Neutrophil (primary cell): ENCODE results near the gene CCDC187.

ENCODE experiments used
- H3K27ac ChIP-seq: fragments of 200-600 bp; sonication (generic); 2 replicates; pipeline ENCODE4 v1.5.1; 2016; ENCODE audit warnings: mild to moderate bottlenecking, moderate library complexity
- H3K27me3 ChIP-seq: fragments of 200-600 bp; sonication (generic); 2 replicates; pipeline ENCODE4 v1.6.0; 2016; ENCODE audit warnings: mild to moderate bottlenecking
- H3K36me3 ChIP-seq: fragments of 200-600 bp; sonication (generic); 2 replicates; pipeline ENCODE4 v1.5.1; 2017
- H3K4me1 ChIP-seq, 2 experiments: fragments of 200-600 bp in 1 of 2; sonication (generic) in 1 of 2; 1 replicate in 1 of 2; 2 replicates in 1 of 2; pipeline versions ENCODE4 v1.5.1 to v1.6.1; 2013 to 2016; ENCODE audit warnings: low read depth in 1 of 2, low read length in 1 of 2, mild to moderate bottlenecking in 1 of 2, moderate library complexity in 1 of 2; ENCODE audit not compliant: control insufficient read depth in 1 of 2, insufficient read depth in 1 of 2
- H3K4me3 ChIP-seq, 2 experiments: fragments of 200-600 bp in 1 of 2; sonication (generic) in 1 of 2; 1 replicate in 1 of 2; 2 replicates in 1 of 2; pipeline ENCODE4 v1.5.1; 2013 to 2016; ENCODE audit warnings: low read depth in 1 of 2, low read length in 1 of 2, mild to moderate bottlenecking in 1 of 2, moderate library complexity in 1 of 2
- H3K9me3 ChIP-seq: fragments of 200-600 bp; sonication (generic); 2 replicates; pipeline ENCODE4 v1.5.1; 2016
- TF ChIP-seq, protein P1 (sequence below): fragments of 200-600 bp; sonication (generic); IDR thresholded peaks from 2 replicates; pipeline ENCODE4 v1.5.1; 2016; ENCODE audit warnings: antibody characterized with exemption

The CCDC187 gene

DNA sequence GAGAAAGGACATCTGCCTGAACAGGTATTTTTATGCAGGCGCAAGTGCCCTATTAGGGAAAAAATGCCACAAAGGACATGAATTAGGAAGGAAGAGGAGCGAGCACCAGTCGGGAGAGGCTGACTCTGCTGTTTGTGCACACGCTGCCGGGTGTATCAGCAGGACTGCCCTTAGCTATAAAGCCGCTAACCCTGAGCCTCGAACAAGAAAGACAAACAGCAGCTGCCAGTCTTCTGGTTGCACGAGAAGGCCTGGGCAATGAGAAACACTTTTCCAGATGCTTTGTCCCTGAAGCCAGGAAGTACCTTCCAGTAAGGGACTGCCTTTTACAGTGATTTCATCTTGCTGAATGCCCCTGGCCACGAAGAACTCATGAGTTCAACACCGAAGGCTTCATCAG, 70.9 kb downstream of the CCDC187 start:
- no peaks in the 10 kb centered on the region for H3K9me3 ChIP-seq
- no peaks in the 10 kb centered on the region for H3K27me3 ChIP-seq
- peaks cover 20 to 21% of the 10 kb centered on the region in 2 experiments for H3K4me1 ChIP-seq
- no peak overlapping the region for H3K27ac ChIP-seq
- no peaks in the 10 kb centered on the region for H3K36me3 ChIP-seq
- TF ChIP-seq, protein P1, sequence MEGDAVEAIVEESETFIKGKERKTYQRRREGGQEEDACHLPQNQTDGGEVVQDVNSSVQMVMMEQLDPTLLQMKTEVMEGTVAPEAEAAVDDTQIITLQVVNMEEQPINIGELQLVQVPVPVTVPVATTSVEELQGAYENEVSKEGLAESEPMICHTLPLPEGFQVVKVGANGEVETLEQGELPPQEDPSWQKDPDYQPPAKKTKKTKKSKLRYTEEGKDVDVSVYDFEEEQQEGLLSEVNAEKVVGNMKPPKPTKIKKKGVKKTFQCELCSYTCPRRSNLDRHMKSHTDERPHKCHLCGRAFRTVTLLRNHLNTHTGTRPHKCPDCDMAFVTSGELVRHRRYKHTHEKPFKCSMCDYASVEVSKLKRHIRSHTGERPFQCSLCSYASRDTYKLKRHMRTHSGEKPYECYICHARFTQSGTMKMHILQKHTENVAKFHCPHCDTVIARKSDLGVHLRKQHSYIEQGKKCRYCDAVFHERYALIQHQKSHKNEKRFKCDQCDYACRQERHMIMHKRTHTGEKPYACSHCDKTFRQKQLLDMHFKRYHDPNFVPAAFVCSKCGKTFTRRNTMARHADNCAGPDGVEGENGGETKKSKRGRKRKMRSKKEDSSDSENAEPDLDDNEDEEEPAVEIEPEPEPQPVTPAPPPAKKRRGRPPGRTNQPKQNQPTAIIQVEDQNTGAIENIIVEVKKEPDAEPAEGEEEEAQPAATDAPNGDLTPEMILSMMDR, result no peak
- H3K4me3 ChIP-seq, result no peak overlapping the region

DNA sequence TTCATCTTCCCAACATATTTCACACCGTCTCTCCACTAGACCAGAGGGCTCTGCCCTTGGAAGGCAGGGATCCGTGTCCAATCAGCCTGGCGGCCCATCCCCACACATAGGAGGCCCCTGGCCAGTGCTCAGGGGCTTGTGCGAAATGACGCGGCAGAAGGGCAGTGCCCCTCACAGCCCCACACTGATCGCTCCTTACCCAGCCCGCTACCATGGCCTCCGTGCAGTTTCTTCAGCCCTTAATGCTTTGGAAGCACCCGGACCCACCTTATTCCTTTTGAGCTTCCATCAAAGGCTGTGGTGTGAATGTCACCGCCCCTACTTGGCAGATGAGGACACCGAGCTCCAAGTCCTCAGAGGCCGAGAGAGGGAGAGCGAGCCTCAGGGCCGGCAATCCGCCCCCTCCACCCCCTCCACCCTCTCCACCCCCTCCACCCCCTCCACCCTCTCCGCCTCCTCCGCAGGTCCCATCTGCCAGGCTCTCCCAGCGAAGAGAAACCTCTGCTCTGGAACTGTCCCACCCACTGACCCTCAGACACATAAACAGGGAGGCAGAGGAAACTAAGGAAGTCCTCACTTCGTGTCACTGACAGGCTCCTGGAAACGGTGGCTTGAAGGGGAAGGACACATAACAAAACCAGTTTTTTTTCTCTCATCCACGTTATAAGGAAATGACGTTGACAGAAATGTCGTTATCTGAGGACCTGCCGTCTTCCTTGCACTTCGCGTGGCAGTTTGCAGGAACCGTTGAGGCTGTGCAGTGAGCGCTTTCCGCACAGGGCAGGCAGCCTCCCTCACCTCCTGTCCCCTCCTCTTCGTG, 72.2 kb downstream of the CCDC187 start:
- TF ChIP-seq, protein P1, result no peak
- Histone ChIP-seq H3K4me3 (peak overlapping the region; percentile 42 to 51), H3K4me1 (peaks cover 18 to 20% of the 10 kb centered on the region in 2 experiments), H3K9me3 (no peaks in the 10 kb centered on the region), H3K27ac (peak overlapping the region; percentile 77), H3K36me3 (no peaks in the 10 kb centered on the region), H3K27me3 (no peaks in the 10 kb centered on the region)

GRCh38 chr9:136230773-136231172, 73.1 kb downstream of the CCDC187 start:
- H3K27ac ChIP-seq, result no peak overlapping the region
- H3K36me3 ChIP-seq, result no peaks in the 10 kb centered on the region
- no peaks in the 10 kb centered on the region for H3K9me3 ChIP-seq
- H3K27me3 ChIP-seq, result no peaks in the 10 kb centered on the region
- H3K4me1 ChIP-seq, result peaks cover 23 to 24% of the 10 kb centered on the region in 2 experiments
- TF ChIP-seq, protein P1, result no peak
- H3K4me3 ChIP-seq, result no peak overlapping the region

DNA sequence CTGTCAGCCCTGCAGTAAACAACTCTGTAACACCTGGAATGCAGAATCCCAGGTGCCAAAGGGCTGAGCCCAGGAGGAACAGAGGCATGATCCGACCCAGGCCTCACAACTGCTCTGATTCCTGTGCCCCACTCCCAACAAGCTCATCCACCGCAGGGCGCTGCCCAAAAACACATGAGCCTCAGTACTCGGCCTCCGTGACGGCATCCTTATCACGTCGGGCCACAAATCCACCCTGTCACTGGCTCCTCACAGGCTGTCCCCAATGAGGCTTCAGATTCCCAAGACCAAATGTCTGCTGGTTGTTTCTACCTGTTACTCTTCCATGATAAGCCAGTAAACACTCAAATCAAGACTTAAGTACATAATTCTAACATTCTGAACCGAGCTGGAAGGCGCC, 73.5 kb downstream of the CCDC187 start:
- H3K9me3 ChIP-seq, result no peaks in the 10 kb centered on the region
- H3K4me3 ChIP-seq, result no peak overlapping the region
- H3K36me3 ChIP-seq, result no peaks in the 10 kb centered on the region
- peaks cover 27 to 28% of the 10 kb centered on the region in 2 experiments for H3K4me1 ChIP-seq
- TF ChIP-seq, protein P1, result no peak
- H3K27me3 ChIP-seq, result no peaks in the 10 kb centered on the region
- H3K27ac ChIP-seq, result no peak overlapping the region

- Histone ChIP-seq H3K36me3 (no peaks in the 10 kb centered on the region), H3K4me1 (peaks cover 37 to 38% of the 10 kb centered on the region in 2 experiments), H3K27me3 (no peaks in the 10 kb centered on the region), H3K4me3 (no peak overlapping the region), H3K27ac (no peak overlapping the region), H3K9me3 (no peaks in the 10 kb centered on the region)
- TF ChIP-seq, protein P1, result no peak
Observed at GRCh38 chr9:136229096-136230065, 74.5 kb downstream of the CCDC187 start.
